ENCODE data around the gene TOR2A. TPM values are rescaled to one million over a fixed set of nuclear protein-coding genes. Genes with fewer than 3 reads are reported as not detected.

The TOR2A gene
- 16.4 TPM for polyA plus RNA-seq (2013, experiment 1 of 2)
- polyA plus RNA-seq (2013, experiment 2 of 2) = 16.7 TPM

DNA sequence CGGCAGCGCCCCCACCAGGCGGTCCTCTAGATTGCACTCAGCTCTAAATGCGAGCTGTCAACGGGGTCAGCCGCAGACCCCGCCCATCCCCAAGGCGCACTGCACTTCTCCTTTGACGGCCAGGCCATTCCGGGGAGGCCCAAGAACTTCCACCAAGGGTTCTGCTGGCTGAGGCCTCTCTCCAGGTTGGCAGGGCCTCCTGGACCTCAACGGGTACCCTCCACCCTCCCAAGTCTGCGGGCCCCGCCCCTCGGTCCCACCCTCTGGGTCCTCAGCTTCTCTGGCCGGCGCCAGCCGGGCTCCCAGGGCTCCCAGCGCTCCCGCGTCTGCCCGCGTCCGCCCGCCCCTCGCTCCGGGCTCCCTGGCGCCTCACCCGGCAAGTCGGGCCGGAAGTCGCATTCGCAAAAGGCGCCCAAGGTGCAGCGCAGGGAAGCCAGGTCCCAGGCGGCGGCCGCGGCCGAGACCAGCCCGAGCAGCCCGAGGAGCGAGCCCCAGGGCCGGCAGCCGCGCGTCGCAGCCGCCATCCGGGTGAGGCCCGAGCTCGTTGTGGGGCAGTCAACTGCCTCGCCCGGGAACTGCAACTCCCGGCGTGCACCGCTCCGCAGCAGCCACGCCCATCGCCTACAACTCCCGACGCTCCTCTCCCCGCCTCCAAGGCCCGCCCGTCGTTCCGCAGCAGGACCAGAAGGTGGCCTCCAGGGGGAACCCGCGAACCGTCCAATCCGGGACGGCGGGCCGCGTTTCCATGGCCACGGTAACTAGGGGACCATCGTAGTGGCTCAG, at the start of gene TOR2A:
Gene TOR2A (minus strand): TSS at position 548 of the 783 bp plus-strand sequence. CDS start 24 bp downstream, at position 524.
- H2BK15ac ChIP-seq (ENCODE audit: low read length) = peak within 1 kb of the TSS; percentile 88
- H4K8ac ChIP-seq (ENCODE audit: low read depth, low read length) = peak within 1 kb of the TSS; percentile 73
- H2BK120ac ChIP-seq (ENCODE audit: low read depth, low read length) = peak within 1 kb of the TSS; percentile 62
- peak within 1 kb of the TSS; percentile 64 for H3K27ac ChIP-seq (replicated peaks; ENCODE audit: low read length)
- H3K27me3 ChIP-seq (ENCODE audit: control insufficient read depth in 3 of 3, insufficient read depth in 3 of 3, low read depth in 1 of 3, low read length in 3 of 3) = no peaks in the 10 kb centered on the region
- H3K9me3 ChIP-seq (replicated peaks in 1 of 2; ENCODE audit: control insufficient read depth in 2 of 2, insufficient read depth in 1 of 2, low read depth in 1 of 2, low read length in 2 of 2) = no peaks in the 10 kb centered on the region
- H3K23ac ChIP-seq (ENCODE audit: low read depth, low read length, poor library complexity) = peak within 1 kb of the TSS; percentile 95
- H2BK5ac ChIP-seq (ENCODE audit: low read length) = peak within 1 kb of the TSS; percentile 98
- H3K4me3 ChIP-seq (ENCODE audit: low read length in 2 of 2) = peak within 1 kb of the TSS; percentile 75 to 92
- H3K79me1 ChIP-seq (ENCODE audit: low read depth, low read length) = no peaks in the 10 kb centered on the region
- H3K9ac ChIP-seq (ENCODE audit: low read depth, low read length, poor library complexity) = peak within 1 kb of the TSS; percentile 86
- peak within 1 kb of the TSS; percentile 60 for H2BK12ac ChIP-seq (ENCODE audit: low read length)
- H3K18ac ChIP-seq (ENCODE audit: low read length) = peak within 1 kb of the TSS; percentile 98
- no CpG with 5 or more reads among the region's 76 CpGs for WGBS, 2 donors (ENCODE audit: extremely low coverage in 2 of 2, insufficient read length in 2 of 2, insufficient replicate concordance in 1 of 2)
- DNase-seq (ENCODE audit: low spot score) = peak; percentile 98
- peaks cover 0 to 2% of the 10 kb centered on the region in 2 donors for H3K36me3 ChIP-seq (replicated peaks in 1 of 2; ENCODE audit: control insufficient read depth in 2 of 2, insufficient read depth in 2 of 2, low read length in 2 of 2)
- H2AK5ac ChIP-seq (ENCODE audit: low read depth, low read length) = peak within 1 kb of the TSS; percentile 73
- H3K4me1 ChIP-seq (ENCODE audit: control insufficient read depth in 2 of 2, insufficient read depth in 1 of 2, low read depth in 1 of 2, low read length in 2 of 2) = peaks cover 12% of the 10 kb centered on the region in 2 donors
- peak within 1 kb of the TSS; percentile 66 for H3K14ac ChIP-seq (ENCODE audit: low read length)
- peak within 1 kb of the TSS; percentile 99 for H2AFZ ChIP-seq (ENCODE audit: low read length)
- peak within 1 kb of the TSS; percentile 69 for H3K4me2 ChIP-seq (ENCODE audit: insufficient read depth, low read length, poor library complexity, severe bottlenecking)
- H4K91ac ChIP-seq (ENCODE audit: low read depth, low read length, poor library complexity) = peak within 1 kb of the TSS; percentile 90
- H3K4ac ChIP-seq (ENCODE audit: low read length) = peak within 1 kb of the TSS; percentile 99

DNA sequence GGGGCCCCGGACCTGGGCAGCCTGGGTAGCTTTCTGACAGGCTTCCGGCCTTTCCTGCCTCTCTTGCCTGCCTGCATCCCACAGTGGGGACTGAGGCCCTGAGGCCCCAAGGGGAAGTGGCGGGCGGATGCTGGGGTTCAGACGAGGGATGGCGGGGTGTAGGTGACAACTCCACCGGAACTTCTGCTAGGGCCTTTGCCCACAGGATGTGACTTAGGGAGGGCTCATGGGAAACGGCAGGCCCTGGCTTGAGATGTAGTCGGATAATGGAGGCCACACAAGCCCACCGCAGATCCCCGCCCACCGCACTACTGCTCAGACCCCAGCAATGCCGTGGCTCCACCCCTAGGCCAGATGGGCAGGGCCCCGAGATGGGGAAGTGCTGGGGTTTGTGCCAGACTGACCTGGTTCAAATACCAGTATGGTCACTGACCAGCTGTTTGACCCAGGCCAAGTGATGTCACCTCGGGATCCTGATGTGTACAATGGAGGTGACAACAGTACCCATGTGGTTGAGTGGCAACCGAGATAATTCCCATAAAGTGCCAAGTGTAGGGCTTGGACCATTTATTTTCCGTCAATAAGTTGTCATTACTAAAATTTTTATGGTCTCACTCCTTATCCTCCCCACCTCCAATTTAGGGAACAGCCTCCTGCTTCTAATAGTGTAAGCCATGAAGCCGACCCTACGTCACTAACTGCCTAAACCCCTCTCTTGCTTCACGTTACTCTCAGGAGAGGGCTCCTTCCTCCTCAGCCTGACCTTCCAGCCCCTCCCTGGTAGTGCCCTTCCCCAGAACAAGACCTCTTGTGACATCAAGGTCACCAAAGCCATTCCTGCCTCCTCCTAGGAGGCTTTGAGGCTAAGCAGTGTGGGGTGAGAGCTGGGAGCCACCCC, 48.3 kb upstream of the TOR2A start:
- no peak for DNase-seq (ENCODE audit: low spot score)
- Histone ChIP-seq H3K14ac (ENCODE audit: low read length) (no peak overlapping the region), H3K4me3 (ENCODE audit: low read length in 2 of 2) (no peak overlapping the region), H3K36me3 (replicated peaks in 1 of 2; ENCODE audit: control insufficient read depth in 2 of 2, insufficient read depth in 2 of 2, low read length in 2 of 2) (peaks cover 13 to 16% of the 10 kb centered on the region in 2 donors), H2BK15ac (ENCODE audit: low read length) (no peak overlapping the region), H3K23ac (ENCODE audit: low read depth, low read length, poor library complexity) (no peak overlapping the region), H2AFZ (ENCODE audit: low read length) (peak overlapping the region; percentile 26), H2BK5ac (ENCODE audit: low read length) (peak overlapping the region; percentile 8), H3K27me3 (ENCODE audit: control insufficient read depth in 3 of 3, insufficient read depth in 3 of 3, low read depth in 1 of 3, low read length in 3 of 3) (peaks cover 0 to 26% (median 0%) of the 10 kb centered on the region in 3 experiments), H2BK12ac (ENCODE audit: low read length) (no peak overlapping the region), H3K79me1 (ENCODE audit: low read depth, low read length) (peaks cover 7% of the 10 kb centered on the region), H3K9me3 (replicated peaks in 1 of 2; ENCODE audit: control insufficient read depth in 2 of 2, insufficient read depth in 1 of 2, low read depth in 1 of 2, low read length in 2 of 2) (no peaks in the 10 kb centered on the region), H3K4me2 (ENCODE audit: insufficient read depth, low read length, poor library complexity, severe bottlenecking) (no peak overlapping the region), H2BK120ac (ENCODE audit: low read depth, low read length) (no peak overlapping the region), H4K91ac (ENCODE audit: low read depth, low read length, poor library complexity) (no peak overlapping the region), H2AK5ac (ENCODE audit: low read depth, low read length) (no peak overlapping the region), H4K8ac (ENCODE audit: low read depth, low read length) (no peak overlapping the region), H3K27ac (replicated peaks; ENCODE audit: low read length) (no peak overlapping the region), H3K4me1 (ENCODE audit: control insufficient read depth in 2 of 2, insufficient read depth in 1 of 2, low read depth in 1 of 2, low read length in 2 of 2) (peaks cover 9 to 14% of the 10 kb centered on the region in 2 donors), H3K9ac (ENCODE audit: low read depth, low read length, poor library complexity) (peak overlapping the region; percentile 34), H3K4ac (ENCODE audit: low read length) (no peak overlapping the region), H3K18ac (ENCODE audit: low read length) (no peak overlapping the region)
- no CpG with 5 or more reads among the region's 20 CpGs for WGBS, 2 donors (ENCODE audit: extremely low coverage in 2 of 2, insufficient read length in 2 of 2, insufficient replicate concordance in 1 of 2)

DNA sequence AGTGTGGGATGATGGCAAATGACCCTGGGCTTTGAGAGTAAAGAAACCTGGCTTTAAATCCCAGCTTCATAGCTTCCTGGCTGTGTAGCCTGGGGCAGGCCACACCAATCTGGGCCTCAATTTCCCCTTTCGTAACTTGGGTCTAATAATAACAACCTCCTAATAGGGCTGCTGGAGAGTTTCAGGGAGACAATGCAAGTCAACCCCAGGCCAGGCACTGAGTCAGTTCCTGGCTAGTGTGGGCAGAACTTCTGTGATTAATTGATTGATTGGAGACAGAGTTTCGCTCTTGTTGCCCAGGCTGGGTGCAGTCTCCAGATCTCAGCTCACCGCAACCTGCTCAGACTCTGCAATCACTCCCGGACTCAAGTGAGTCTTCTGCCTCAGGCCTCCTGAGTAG, 46.7 kb upstream of the TOR2A start:
- Histone ChIP-seq H2BK120ac (ENCODE audit: low read depth, low read length) (no peak overlapping the region), H3K14ac (ENCODE audit: low read length) (no peak overlapping the region), H2BK5ac (ENCODE audit: low read length) (no peak overlapping the region), H3K18ac (ENCODE audit: low read length) (no peak overlapping the region), H2AK5ac (ENCODE audit: low read depth, low read length) (no peak overlapping the region), H2BK15ac (ENCODE audit: low read length) (no peak overlapping the region), H3K79me1 (ENCODE audit: low read depth, low read length) (peaks cover 1% of the 10 kb centered on the region), H3K27ac (replicated peaks; ENCODE audit: low read length) (no peak overlapping the region), H4K91ac (ENCODE audit: low read depth, low read length, poor library complexity) (no peak overlapping the region), H4K8ac (ENCODE audit: low read depth, low read length) (no peak overlapping the region), H3K36me3 (replicated peaks in 1 of 2; ENCODE audit: control insufficient read depth in 2 of 2, insufficient read depth in 2 of 2, low read length in 2 of 2) (peaks cover 0 to under 1% of the 10 kb centered on the region in 2 donors), H3K9ac (ENCODE audit: low read depth, low read length, poor library complexity) (no peak overlapping the region), H3K4ac (ENCODE audit: low read length) (no peak overlapping the region), H3K4me1 (ENCODE audit: control insufficient read depth in 2 of 2, insufficient read depth in 1 of 2, low read depth in 1 of 2, low read length in 2 of 2) (peaks cover 9 to 13% of the 10 kb centered on the region in 2 donors), H2AFZ (ENCODE audit: low read length) (no peak overlapping the region), H2BK12ac (ENCODE audit: low read length) (no peak overlapping the region), H3K23ac (ENCODE audit: low read depth, low read length, poor library complexity) (no peak overlapping the region), H3K4me3 (ENCODE audit: low read length in 2 of 2) (no peak overlapping the region), H3K27me3 (ENCODE audit: control insufficient read depth in 3 of 3, insufficient read depth in 3 of 3, low read depth in 1 of 3, low read length in 3 of 3) (peaks cover 0 to 26% (median 0%) of the 10 kb centered on the region in 3 experiments), H3K9me3 (replicated peaks in 1 of 2; ENCODE audit: control insufficient read depth in 2 of 2, insufficient read depth in 1 of 2, low read depth in 1 of 2, low read length in 2 of 2) (no peaks in the 10 kb centered on the region), H3K4me2 (ENCODE audit: insufficient read depth, low read length, poor library complexity, severe bottlenecking) (no peak overlapping the region)
- DNase-seq (ENCODE audit: low spot score) = no peak
- WGBS, 2 donors (ENCODE audit: extremely low coverage in 2 of 2, insufficient read length in 2 of 2, insufficient replicate concordance in 1 of 2) = no CpG with 5 or more reads among the region's 4 CpGs

Measured in neuronal stem cell (in vitro differentiated cells).